ENCODE results near the gene ELMOD3.
"Not testable (repeated sequence)": the region's sequence is repeated elsewhere in the genome, so short reads cannot be mapped to it uniquely, and the experiment has no call there.

The ELMOD3 gene

DNA sequence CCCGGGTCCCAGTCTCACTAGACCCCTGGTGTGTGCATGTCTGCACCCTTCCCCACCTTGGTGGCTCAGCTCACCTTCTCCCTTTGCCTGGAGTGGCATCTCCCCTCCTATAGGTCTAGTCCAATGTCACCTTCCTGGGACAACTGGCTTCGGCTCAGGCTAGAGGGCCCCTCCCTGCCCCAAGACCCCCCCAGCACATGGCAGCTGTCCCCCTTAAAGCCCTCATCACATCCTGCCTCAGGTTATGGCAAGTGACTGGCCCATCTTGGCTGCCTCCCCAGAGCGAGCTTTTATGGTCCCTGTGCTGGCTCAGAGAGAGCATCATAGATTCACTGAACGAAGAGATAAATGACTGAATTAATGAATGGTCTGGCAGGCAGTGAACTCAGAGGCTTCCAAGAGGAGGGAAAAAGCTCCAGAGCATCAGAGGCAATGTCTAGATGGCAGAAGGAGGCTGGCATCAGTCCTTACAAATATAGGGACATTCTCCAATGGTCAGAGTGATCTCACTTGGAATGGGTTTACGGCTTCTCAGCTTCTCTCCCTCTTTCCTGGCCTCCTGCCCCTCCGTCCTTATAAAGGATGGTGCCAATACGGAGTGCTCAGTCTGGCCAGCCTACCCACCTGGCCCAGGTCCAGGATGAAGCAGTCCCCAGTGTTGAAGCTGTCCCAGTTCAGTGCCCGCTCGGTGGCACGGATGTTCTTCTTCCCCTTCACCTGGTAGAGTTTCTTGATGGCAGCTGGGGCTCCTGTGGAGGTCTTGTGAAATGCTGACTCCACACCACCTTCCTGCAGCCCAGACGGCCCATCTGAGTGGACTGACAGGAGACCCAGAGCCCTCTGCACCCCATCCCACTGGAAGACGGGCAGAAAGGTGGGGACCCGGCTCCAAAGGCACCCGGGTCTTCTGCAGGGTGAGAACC, 46.2 kb downstream of the ELMOD3 start:
- DNase-seq (ENCODE audit: low read depth in 3 of 3), result no peak

DNA sequence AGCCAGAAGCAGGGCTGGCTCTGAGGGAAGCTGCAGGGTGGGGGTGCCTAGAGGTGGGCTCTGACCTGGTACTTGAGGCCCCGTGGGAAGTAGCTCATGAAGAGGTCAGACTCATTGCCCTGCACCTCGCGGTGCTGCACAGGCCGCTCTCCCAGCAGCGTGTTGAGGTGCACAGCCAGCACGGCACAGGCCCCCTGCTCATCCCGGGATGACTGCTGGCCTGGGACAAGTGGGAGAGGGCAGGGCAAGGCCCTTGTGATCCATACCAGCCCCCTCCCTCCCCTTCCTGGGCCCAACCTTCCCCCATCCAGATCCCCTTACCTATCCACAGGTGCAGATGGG, 46.9 kb downstream of the ELMOD3 start:
- no peak for DNase-seq (ENCODE audit: low read depth in 3 of 3)

DNA sequence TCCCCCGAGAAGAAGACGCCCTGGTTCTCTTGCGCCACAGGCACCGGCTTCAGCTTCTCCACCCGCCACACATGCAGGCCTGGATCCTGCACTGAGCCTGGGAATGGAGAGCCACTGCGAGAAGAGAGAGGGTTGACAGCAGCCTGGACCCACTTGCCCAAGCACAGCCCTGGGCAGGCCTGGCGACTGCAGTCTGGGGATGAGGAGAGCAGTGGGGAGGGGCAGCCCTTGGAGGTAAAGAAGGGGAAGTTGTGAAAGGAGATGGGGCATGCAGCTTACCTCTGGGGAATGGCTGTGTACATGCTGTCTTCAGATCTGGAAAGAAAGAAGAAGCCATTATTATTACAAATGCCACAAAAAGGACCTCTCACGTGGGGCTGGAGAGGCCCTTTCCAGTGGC, 47.3 kb downstream of the ELMOD3 start:
- no peak for DNase-seq (ENCODE audit: low read depth in 3 of 3)

DNA sequence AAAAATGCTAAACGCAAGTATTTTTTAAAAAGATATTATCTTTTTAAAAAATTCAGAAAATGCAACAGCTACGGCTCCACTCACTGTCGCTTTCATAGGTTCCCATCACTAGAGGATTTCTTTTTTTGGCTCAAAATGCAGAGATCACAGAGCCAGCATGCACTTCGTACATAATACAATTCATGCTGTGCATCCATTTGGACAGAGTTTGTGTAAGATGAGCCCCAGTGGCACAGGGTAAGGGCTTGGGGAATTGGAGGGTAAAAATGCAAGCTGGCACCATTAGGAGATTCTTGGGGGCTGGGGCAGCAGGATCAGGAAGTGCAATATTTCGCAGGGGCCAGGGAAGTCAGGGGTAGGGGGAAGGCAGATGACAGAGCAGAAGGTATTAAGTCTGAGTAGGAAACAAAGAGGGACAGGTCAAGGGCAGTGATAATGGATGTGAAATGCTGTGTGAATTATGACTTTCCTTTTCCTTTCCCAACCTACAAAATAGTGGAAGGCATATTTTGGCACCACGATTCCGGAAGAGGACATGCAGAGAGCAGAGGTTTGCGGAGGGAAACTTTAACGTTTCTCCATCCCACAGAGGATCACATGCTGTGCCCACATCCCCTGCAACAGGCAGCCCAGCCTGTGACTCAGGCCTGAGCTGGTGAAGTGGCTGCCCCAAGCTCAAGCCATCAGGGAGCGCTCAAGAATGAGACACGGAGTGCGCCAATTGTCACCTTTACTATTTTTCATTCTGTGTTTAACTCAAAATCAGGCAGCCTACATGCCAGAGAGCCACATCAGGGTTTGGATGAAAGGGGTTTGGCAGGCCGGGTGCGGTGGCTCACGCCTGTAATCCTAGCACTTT, 50.9 kb downstream of the ELMOD3 start:
- DNase-seq (ENCODE audit: low read depth in 3 of 3), result peak; percentile 32 to 56 (median 54)

DNA sequence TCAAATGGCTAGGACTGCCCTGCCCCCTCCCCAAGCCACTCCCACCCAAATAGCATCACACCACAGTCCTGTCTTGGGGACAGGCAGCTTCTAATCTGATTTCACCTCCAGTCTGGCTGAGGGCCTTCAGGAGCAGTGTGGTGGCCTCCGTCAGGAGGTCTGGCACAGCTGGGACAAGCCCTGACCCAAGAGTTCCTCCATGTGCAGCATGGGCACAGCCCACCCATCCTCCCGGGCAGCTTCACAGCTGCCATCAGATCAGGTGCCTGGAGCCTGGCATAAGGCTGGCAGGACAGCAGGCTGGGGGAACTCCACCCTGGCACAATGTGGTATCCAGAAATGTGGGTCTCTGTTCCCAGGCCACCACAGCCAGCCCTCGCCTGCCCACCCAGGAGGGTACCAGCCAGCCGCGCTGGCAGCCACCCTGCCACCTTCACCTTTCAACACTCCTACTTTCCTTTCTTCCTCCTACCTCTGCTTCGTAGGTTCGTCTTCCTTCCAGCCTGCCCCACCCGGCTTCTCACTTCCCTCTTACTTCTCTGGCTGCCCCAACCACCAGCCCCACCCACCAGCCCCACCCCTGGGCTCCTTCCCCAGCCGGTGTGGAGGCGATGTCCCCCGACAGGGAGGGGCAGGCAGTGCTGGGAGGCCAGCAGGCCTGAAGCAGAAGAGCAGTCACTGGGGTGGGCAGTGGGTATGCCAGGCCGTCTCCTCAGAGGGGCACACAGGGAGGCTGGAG, 55.4 kb downstream of the ELMOD3 start, which contains the start of gene CAPG:
CAPG (minus strand) TSS at position 522 of the 739 bp plus-strand sequence. CDS start 8,221 bp downstream, outside the sequence.
- DNase-seq (ENCODE audit: low read depth in 3 of 3), result no peak

DNA sequence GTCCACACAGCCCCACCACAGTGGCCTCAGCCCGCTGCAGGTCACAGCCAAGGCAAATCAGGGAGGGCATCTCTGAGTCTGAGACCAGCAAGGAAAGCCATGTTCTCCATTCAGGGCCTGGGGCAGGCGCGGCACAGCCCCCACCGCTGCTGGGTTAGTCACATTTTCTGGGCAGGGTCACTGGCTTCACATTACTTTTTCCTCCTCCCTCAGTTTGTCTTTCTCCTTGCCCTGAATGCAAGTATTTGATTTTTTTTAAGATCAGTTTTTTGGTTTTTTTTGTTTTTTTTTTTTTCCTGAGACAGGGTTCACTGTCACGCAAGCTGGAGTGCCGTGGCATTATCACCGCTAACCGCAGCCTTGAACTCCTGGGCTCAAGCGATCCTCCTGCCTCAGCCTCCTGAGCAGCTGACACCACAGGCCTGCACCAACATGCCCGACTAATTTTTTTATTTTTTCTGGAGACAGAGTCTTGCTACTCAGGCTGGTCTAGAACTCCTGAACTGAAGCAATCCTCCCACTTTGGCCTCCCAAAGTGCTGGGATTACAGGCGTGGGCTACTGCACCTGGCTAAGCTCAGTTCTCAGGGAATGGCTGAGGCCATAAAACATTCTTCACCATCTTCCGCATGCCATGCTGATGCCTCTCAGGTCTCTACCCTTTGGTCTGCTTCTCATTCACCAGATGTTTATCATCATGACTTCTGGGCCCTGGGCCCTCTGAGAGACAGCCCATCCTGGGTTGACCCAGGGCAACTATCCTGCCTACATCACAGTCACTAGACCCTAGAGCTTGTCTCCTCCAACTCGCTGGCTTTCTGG, 56.2 kb downstream of the ELMOD3 start:
- no peak for DNase-seq (ENCODE audit: low read depth in 3 of 3)

DNA sequence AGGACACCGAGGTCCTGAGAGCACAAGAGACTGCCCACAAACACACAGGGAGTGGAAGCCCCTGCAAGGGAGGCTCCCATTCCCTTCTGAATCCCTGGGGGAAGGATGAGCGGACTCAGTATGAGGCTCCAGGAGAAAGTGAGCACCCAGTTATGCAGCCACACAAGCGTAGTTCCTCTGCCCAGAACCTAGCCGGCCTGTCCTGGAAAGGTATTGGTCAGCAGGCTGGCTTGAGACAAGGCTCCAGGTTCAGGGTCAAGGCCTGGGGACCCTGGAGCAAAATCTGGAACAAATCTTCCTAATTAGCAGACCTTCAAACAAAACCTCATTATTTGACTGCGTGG, 56.8 kb downstream of the ELMOD3 start:
- DNase-seq (ENCODE audit: low read depth in 3 of 3), result no peak

DNA sequence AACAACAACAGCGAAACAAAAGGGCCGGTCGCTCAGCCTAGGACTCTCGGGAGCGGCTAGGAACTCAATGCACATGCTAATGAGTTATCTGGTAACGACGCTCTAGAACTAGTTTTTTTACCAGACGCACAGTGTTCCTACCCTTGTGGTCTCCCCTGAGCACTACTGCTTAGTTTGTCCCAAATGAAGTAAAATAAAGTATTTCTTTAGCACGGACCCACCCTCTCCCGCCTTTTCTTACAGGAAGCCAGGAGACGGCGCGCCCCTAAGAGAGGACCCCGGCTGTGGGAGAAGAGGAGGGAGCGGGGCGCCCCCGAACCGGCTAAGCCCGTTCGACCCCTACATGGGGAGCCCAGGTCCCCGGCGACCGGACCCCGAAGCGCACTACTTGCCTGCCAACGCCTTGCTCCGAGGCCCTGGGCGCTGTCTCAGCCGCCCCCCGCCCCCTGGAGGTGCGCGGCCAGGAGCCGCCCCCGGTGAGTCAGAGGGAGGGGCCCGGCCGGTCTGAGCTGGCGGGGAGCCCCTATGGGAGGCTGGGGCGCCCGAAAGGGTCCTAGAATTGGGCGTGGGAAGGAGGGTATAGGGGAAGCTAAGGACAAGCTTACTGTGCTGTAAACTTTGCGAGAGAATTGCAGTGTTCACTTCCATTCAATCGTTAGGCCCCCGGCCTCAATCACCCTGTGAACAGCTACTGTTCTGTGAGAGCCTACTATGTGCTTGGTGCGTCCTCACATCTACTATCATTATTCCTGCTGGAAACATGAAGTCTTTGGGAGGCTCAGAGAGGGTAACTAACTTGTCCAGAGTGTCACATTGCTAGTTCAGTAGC, 59.2 kb downstream of the ELMOD3 start:
- DNase-seq (ENCODE audit: low read depth in 3 of 3), result peak in 1 of 3 donors; percentile 9

DNA sequence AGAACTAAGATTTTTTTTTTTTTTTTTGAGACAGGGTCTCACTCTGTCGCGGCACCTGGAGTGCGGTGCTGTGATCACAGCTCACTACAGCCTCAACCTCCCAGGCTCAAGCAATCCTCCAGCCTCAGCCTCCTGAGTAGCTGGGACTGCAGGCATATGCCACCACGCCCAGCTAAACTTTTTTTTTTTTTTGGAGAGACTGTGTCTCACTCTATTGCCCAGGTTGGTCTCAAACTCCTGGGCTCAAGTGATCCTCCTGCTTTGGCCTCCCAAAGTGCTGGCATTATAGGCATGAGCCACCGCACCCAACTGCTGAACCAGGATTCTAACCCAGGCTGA, 59.8 kb downstream of the ELMOD3 start:
- not testable (repeated sequence) for DNase-seq (ENCODE audit: low read depth in 3 of 3)

DNA sequence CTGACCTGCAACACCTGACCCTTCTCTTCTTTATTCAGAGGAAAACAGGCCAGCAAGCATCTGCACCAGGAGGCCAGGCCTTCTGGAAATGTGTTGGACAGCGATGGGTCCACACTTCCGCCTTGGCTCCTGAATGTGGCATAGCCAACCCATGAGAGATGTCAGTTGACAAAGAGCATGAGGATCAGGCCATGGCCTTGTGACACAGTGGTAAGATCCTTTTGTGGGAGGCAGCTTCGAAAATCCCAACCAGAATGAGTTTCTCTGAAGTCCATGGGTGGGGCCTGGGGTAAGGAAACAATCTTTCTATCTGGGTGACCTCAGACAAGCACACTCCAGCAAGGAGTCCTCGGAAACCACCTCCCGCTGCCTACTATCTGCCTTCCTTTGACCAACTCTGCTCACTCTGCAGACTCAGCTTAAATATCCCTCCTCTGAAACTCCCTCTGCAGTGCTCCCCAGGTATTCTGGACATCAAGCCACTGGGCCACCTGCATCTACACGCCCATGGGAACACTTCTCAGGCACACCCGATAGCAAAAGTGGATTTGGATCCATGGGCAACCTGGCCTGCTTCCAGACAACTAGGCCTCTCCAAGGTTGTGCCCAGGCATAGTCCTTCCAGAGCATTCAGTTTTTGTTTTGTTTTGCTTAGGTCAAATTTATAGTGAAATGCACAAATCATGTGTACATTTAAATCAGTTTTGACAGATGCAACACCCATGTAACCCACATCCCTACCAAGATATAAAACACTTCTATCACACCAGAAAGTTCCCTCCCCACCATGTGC, 60.4 kb downstream of the ELMOD3 start:
- DNase-seq (ENCODE audit: low read depth in 3 of 3), result no peak

DNA sequence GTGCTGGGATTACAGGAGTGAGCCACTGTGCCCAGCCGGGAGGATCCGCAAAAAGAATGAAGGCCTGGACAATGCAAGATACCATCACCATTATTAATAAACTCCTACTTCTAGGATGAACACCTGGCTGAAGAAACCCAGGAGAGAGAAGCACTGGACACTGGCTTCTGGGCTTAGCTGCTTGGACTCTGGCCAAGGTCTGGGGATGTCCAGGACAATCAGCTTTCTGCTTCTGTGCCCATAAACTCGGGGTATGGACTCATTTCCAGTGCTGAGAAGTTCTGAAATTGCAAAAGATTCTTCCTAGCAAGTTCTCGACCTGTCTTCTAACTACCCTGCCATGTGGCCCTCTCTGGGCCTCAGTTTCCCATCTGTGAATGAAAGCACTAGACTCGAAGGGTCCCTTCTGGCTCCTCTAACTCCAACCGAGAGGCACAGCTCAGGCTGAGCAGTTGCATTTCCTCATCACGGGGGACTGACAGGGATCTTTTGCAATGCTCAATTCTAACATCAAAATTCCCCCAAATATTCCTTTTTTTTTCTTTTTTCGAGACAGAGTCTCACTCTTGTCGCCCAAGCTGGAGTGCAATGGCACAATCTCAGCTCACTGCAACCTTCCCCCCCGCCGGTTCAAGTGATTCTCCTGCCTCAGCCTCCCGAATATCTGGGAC, 61.5 kb downstream of the ELMOD3 start:
- no peak for DNase-seq (ENCODE audit: low read depth in 3 of 3)

DNA sequence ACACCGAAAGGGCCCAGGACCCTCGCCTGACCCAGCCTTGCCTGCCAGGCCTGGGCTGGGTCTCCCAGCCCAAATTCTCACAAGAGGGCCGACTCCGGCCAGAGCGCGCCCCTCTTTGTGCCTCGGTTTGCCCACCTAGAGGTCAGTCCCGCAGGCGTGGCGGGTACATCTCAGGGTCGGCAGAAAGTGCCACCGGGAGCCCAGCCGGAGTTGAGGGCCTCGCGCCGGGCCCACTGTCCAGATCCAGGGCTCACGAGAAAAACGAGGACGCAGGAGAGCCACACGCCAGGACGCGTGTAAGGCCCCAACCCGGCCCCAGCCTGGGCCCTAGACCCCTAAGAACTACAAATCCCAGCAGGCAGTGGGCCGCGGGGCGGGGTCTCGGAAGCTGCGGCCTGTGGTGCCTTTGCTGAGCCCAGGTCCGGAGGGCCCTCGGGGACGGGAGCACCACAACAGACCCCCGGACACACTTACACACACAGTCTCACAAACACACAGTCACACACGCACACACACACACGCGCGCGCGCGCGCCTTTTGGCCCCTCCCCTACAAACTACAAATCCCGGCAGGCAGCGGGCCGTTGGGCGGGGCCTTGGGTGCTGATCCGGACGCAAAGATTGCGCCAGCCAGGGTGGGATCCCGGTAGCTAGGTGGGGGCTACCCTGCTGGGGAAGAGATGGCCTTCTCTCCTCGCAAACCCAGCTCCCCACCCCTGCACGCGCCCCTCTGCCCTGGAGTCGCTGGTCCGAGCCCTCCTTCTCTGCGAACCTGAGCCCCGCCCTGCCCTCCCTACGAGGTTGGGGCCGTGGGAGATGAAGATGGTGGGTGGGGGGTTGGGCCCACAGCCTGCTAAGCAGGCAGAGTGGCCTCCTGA, 63.8 kb downstream of the ELMOD3 start, which contains the start of gene SH2D6:
SH2D6 (plus strand) TSS at position 583 of the 877 bp plus-strand sequence. CDS start 10,752 bp downstream, outside the sequence.
- peak; percentile 72 to 81 (median 76) for DNase-seq (ENCODE audit: low read depth in 3 of 3)

DNA sequence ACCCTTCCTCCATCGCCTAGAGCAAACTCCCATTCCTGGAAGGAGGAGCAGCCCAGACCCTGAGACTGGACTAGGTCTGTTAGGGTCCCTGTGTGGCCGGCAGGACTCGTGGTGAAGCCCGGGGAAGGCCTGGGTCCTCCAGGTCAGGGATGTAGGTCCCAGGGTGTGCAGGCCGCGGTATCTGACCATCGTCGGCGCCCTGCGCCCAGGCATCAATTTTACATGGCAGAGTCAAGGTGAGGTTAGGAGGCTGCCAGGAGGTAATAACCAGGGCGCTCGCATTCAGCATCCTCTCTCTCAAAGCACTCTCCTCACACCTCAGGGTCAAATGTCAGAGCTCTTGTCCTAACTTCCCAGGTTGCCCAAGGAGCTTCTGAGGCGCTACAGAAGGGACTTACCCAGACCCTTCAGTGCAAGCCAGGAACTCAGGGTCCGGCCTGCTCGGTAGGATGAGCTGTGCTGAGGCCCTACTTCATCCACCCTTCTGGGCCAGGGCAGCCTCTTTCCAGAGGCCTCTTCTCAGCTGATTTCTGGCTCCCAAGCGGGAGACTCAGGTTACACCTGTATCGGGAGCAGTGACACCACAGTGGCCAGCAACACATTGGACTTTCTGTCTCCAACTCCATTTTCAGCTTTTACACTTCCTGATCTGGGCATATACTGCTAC, 64.6 kb downstream of the ELMOD3 start:
- no peak for DNase-seq (ENCODE audit: low read depth in 3 of 3)

DNA sequence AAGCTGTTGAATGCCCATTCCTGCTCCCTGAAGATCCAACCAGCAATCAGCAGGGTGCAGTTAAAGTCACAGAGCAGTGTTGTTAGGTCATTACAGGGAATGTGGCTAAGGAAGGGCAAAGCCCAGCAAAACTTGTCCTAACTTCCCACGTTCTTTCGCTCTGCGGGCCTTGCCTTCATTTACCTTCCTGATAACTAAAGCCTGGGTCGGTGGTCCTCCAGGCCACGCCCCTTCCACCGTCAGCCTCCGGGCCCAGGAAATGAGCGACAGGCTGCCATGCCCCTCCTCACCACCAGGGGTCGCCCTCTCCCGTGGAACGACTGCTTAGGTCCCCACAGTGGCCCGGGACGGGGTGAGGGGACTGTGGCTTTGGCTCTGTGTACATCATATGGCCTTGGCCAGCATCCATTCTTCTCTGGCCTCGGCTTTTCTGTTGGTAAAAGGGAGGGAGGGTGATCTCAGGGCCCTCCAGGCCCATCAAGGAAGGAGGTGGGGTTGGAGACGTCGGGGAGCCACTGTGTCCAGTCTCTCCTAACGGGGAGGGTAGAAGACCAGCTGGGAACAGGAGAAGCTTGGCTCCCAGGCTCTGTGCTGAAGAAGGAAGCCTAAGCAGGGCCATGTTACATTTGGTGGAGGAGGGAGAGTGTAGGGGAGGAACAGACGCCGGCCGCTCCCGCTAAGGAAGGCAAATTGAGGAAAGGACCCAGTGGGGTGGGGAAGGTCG, 66.1 kb downstream of the ELMOD3 start:
- peak; percentile 84 to 93 (median 90) for DNase-seq (ENCODE audit: low read depth in 3 of 3)

DNA sequence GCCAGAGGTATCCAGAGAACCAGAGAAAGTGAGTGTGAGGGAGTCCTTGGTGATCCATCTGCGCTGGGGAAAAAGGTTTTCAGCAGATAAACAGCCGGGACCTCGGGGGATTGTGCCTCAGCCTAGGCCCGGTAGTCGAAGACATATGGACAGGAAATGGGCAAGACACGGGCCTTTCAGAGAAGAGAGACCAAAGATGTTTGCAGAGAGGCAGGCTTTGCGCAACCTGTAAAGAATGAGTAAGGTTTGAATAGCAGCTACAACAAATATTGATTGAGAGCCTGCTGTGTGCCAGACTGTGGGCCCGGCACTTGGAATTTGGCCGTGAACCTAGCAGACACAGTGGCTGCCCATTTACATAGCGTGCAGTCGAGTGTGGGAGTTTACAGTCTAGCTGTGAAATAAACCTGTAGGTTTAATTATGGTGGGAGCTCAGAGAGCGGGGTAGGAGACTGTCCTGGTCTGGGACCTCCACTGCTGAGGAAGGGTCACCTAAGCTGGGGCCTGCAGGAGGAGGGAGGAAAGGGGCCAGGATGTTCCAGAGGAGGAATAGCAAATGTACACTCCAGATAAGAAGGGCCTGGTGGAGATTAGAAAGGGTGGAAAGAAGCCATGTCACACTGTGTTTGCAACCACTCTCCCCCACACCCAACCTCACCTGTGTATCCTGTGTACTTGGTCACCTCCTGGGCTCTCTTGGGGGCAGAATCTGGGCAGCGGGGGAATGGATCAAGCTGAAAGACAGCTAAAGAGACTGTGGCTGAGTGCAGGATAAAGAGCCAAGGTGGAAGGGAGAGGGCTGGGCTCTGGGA, 66.9 kb downstream of the ELMOD3 start:
- DNase-seq (ENCODE audit: low read depth in 3 of 3), result no peak

DNA sequence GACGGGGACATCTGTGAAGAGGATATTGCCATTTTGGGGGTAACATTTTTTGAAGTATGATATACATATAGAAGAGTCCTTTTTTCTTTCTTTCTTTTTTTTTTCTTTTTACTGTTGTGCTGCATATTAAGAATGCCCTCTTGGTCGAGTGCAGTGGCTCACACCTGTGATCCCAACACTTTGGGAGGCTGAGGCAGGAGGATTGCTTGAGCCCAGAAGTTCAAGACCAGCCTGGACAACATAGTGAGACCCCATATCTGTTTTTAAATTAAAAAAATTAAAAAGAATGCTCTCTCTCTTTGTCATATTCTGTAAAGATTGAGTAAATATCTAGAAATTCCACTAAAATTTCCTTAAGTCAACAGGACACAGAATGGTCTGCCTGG, 67.5 kb downstream of the ELMOD3 start:
- no peak for DNase-seq (ENCODE audit: low read depth in 3 of 3)

All from stimulated activated CD4-positive, alpha-beta T cell treated with anti-CD3 and anti-CD28 coated beads, TNF-alpha, amount 100 ng/mL, for 48 hours (primary cell).